ENCODE measurements around the gene ITGBL1. TPM values are rescaled to one million over a fixed set of nuclear protein-coding genes. Genes with fewer than 3 reads are reported as not detected.

Gene ITGBL1
- total and polyA plus RNA-seq, 2 of the 8 experiments (the other 6 are each of a cell fraction or from before 2014, with no cell fraction given), result not detected

DNA sequence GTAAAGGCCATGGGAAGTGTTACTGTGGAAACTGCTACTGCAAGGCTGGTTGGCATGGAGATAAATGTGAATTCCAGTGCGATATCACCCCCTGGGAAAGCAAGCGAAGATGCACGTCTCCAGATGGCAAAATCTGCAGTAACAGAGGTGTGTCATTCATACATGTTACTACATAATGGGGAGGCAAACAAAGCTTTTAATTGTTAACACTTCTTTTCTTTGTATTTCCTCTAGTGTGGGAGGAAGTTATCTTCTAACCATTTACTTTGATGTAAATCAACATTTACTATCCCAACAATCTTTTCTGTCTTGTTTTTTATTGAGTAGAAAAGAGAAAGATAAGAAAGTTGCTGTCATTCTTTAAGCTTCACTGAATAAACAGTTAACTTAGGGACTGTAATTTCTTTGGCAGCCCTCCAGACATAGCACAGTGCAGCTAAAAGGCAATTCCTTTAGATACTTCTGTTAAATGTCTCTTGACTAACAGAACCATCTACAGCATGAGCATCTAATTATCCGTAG lies 126.9 kb downstream of the ITGBL1 start:
- no peak overlapping the region for H4K5ac ChIP-seq (ENCODE audit: insufficient read length, low read depth, low read length)
- FAIRE-seq (no peak), DNase-seq (ENCODE audit: low read depth in 1 of 2, low spot score in 2 of 2) (no peak)
- ChIA-PET CTCF (ENCODE audit: partially characterized antibody) (no interaction called here), POLR2A (ENCODE audit: partially characterized antibody) (no interaction called here)
- H3K9ac ChIP-seq (replicated peaks in 1 of 4; ENCODE audit: extremely low read depth in 1 of 4, low read depth in 3 of 4, low read length in 3 of 4), result no peak overlapping the region
- no peak overlapping the region for H3K18ac ChIP-seq (ENCODE audit: extremely low read depth, low read length)
- no peak overlapping the region for H2BK5ac ChIP-seq (ENCODE audit: low read depth, low read length)
- no peaks in the 10 kb centered on the region for H3K36me3 ChIP-seq (ENCODE audit: control insufficient read depth in 2 of 4, insufficient read depth in 4 of 4, low read length in 3 of 4)
- TF ChIP-seq NRF1 (IDR thresholded peaks at IDR 0.05; ENCODE audit: low read depth, low read length) (no peak), YY1 (IDR thresholded peaks at IDR 0.05; ENCODE audit: low read depth, low read length) (no peak), SIN3A (conservative IDR thresholded peaks at IDR 0.05 in 1 of 2, IDR thresholded peaks at IDR 0.05 in 1 of 2; ENCODE audit: low read depth in 1 of 2, low read length in 2 of 2) (no peak), SP2 (IDR thresholded peaks at IDR 0.05; ENCODE audit: low read length) (no peak)
- H2BK20ac ChIP-seq (ENCODE audit: low read length), result no peak overlapping the region
- H2BK120ac ChIP-seq (replicated peaks; ENCODE audit: low read depth, low read length), result no peak overlapping the region
- no peak overlapping the region for H3K14ac ChIP-seq (ENCODE audit: insufficient read length)
- no peak overlapping the region for H3K4me3 ChIP-seq (ENCODE audit: extremely low read depth in 1 of 4, insufficient read depth in 2 of 4, low read depth in 3 of 4, low read length in 4 of 4)
- H2BK12ac ChIP-seq (ENCODE audit: low read depth, low read length), result no peak overlapping the region
- H3K27me3 ChIP-seq (replicated peaks in 1 of 4; ENCODE audit: control insufficient read depth in 3 of 4, extremely low read depth in 1 of 4, insufficient read depth in 3 of 4, low read length in 3 of 4), result no peaks in the 10 kb centered on the region
- no peak overlapping the region for H3K4me2 ChIP-seq (ENCODE audit: insufficient read depth in 1 of 2, low read depth in 2 of 2, low read length in 2 of 2)
- no peak overlapping the region for H2AK5ac ChIP-seq (ENCODE audit: low read depth, low read length)
- H3K23me2 ChIP-seq (ENCODE audit: low read depth, low read length), result no peaks in the 10 kb centered on the region
- no peak overlapping the region for H2AFZ ChIP-seq (ENCODE audit: low read length)
- no peaks in the 10 kb centered on the region for H3K4me1 ChIP-seq (replicated peaks in 1 of 4; ENCODE audit: control insufficient read depth in 3 of 4, insufficient read depth in 4 of 4, low read length in 3 of 4)
- H3K79me1 ChIP-seq (ENCODE audit: low read depth, low read length), result no peaks in the 10 kb centered on the region
- no peak overlapping the region for H3K56ac ChIP-seq (replicated peaks; ENCODE audit: insufficient read length, low read depth, low read length)
- H3K9me3 ChIP-seq (ENCODE audit: insufficient read depth in 2 of 2, low read depth in 1 of 2, low read length in 1 of 2), result no peaks in the 10 kb centered on the region
- H3K27ac ChIP-seq (ENCODE audit: low read depth, low read length), result no peak overlapping the region
- H2BK15ac ChIP-seq (ENCODE audit: low read length), result no peak overlapping the region
- H4K8ac ChIP-seq (ENCODE audit: extremely low read depth, insufficient read depth, low read length), result no peak overlapping the region
- no peak overlapping the region for H3K23ac ChIP-seq (ENCODE audit: insufficient read length)
- 82% methylated on average over 4 of the region's 4 CpGs; no CpG with 5 or more reads in 1 of the 2 experiments for WGBS, 2 experiments (ENCODE audit: extremely low coverage in 1 of 2, insufficient coverage in 1 of 2, insufficient read length in 1 of 2, insufficient replicate concordance in 2 of 2, low coverage in 1 of 2, low lambda C conversion rate in 2 of 2, missing lambda C conversion rate in 1 of 2)
- no peak overlapping the region for H4K91ac ChIP-seq (replicated peaks; ENCODE audit: insufficient read length, low read length)
- H3K4ac ChIP-seq (replicated peaks; ENCODE audit: insufficient read length, low read depth, low read length), result no peak overlapping the region
- no peaks in the 10 kb centered on the region for H3K79me2 ChIP-seq (ENCODE audit: control insufficient read depth in 1 of 2, insufficient read depth in 2 of 2, low read length in 2 of 2)
- H4K20me1 ChIP-seq (replicated peaks in 1 of 2; ENCODE audit: control insufficient read depth in 1 of 2, insufficient read depth in 2 of 2, low read length in 2 of 2), result no peaks in the 10 kb centered on the region
